Subcutaneous adipose tissue (tissue), 4 donors: ENCODE data around the gene SLC22A17. TPM values are rescaled to one million over a fixed set of nuclear protein-coding genes. Genes with fewer than 3 reads are reported as not detected.

ENCODE experiments used
- CTCF ChIP-seq: fragments of 450-650 bp; IDR thresholded peaks from one replicate; pipeline ENCODE4 v1.5.1; 2016; ENCODE audit warnings: low read depth, mild to moderate bottlenecking, control low read depth, antibody characterized with exemption, moderate library complexity
- total RNA-seq, 4 donors: library from RNA; depleted of rRNA; stranded (reverse); fragments of >200 nt; gene quantifications; one replicate each; pipeline ENCODE4 v1.1.0, GENCODE V29; 2016

SLC22A17 gene
- total RNA-seq, 4 donors from 2014 or later, result 1.8 to 5.5 (median 4.2) TPM

- no peak for TF ChIP-seq CTCF
Measured at GRCh38 chr14:23324455-23324846, 28.2 kb downstream of the SLC22A17 start.

DNA sequence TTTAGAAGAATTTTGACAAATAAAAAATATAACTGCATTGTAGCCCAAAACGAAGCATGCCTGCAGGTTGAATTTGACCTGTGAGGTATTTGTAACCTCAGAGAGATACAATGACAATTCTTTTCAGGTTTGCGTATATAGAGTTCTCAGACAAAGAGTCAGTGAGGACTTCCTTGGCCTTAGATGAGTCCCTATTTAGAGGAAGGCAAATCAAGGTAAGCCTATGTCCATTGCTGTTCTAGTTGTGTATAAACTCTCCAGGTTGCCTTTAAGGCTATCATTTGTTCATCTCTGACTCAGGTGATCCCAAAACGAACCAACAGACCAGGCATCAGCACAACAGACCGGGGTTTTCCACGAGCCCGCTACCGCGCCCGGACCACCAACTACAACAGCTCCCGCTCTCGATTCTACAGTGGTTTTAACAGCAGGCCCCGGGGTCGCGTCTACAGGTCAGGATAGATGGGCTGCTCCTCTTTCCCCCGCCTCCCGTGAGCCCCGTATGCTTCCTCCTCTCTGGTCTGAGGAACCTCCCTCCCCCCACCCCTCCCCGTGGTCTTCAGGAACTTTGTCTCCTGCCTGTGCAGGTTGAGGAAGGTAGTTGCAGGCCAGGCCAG, 28.7 kb downstream of the SLC22A17 start:
- TF ChIP-seq CTCF, result no peak

DNA sequence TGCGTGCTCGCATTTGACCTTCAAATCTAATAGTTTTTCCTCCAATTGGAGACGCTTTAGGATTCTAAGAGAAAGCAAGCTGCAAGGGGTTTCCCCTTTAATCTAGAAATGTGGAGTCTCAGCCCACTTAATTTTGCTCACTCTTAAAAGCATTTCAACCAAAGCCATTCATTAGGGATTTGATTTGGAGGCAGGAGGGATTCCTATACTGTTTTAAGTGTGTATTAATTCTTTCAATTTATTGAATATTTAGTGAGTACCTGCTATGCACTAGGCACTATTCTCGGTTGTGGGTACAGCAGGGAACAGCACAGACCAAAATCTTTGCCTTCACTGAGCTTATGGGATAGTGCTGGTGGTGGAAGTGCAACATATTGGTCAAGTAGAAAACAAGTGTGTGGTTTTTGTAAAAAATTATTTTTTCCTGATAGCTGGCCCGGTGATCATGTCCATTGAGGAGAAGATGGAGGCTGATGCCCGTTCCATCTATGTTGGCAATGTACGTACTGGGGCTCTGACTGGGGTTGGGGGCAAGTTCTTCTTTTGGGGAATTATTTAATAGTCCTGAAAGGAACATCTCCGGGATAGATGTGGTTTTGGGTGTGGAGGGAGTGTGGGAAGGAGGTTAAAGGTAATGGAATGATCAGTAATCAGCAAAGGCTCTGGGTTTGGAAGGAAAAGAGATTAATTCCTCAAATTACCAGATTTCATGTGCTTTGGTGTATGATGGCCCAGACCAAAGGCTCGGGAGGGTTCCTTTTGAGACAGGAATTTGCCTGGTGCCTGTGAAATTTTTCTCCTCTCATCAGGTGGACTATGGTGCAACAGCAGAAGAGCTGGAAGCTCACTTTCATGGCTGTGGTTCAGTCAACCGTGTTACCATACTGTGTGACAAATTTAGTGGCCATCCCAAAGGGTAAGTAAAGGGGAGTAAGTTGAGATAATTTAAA, 29.8 kb downstream of the SLC22A17 start:
- no peak for TF ChIP-seq CTCF

DNA sequence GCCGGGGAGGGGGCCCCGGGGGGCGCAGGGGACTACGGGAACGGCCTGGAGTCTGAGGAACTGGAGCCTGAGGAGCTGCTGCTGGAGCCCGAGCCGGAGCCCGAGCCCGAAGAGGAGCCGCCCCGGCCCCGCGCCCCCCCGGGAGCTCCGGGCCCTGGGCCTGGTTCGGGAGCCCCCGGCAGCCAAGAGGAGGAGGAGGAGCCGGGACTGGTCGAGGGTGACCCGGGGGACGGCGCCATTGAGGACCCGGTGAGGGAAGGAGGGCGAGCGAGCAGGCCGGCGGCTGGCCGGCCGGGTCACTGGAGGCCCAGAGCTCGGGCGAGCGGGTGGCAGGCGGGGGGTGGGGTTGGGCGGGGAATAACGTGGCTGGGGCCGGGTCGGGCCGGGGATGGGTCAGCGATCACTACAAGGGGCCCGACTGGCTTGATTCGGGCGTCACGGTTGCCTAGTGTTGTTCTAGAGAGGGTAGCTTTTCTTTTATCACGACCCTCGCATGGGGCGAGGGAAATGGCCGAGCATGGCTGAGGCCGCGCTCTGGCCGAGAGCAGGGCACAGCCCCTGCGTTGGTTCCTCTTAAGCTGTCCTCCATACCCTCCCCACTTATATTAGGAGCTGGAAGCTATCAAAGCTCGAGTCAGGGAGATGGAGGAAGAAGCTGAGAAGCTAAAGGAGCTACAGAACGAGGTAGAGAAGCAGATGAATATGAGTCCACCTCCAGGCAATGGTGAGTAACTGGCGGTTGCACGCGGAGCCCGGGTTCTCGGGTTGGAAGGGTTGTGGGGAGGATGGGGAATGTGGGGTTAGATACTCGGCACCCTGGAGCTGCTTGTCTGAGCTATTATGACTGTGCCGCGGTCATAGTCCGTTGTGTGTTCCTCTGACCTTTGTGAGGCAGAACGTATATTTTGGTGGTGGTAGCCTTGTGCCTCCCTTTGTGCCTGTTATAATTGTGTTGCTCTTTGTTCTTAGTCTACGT, 30.8 kb downstream of the SLC22A17 start:
- no peak for TF ChIP-seq CTCF

- no peak for TF ChIP-seq CTCF
Measured at GRCh38 chr14:23320584-23321571, 31.8 kb downstream of the SLC22A17 start, which contains the start of gene PABPN1. Gene PABPN1, plus strand, starts transcription at chr14:23321457. Its CDS starts 13 bp downstream, at chr14:23321470.

GRCh38 chr14:23319746-23320583, 32.7 kb downstream of the SLC22A17 start:
- no peak for TF ChIP-seq CTCF
